HepG2 (cell line): ENCODE results near the gene HYAL1. TPM values are rescaled to one million over a fixed set of nuclear protein-coding genes. Genes with fewer than 3 reads are reported as not detected.
A peak's percentile ranks its signal among the peaks of the same experiment; 100 is the strongest.

Experiments
- BRCA1 ChIP-seq: sonication (generic); formaldehyde crosslinking; IDR thresholded peaks from 2 replicates; pipeline ENCODE4 v1.4.0; 2020; ENCODE audit warnings: missing genetic modification reagents
- ERF ChIP-seq: IDR thresholded peaks from 2 replicates; pipeline ENCODE4 v1.6.1; 2018; ENCODE audit warnings: missing biosample characterization, missing genetic modification reagents
- JUND ChIP-seq: sonication (generic); formaldehyde crosslinking; IDR thresholded peaks from 2 replicates; pipeline ENCODE4 v1.8.0; 2022; ENCODE audit warnings: mild to moderate bottlenecking, missing genetic modification reagents
- KLF13 ChIP-seq: sonication (generic); formaldehyde crosslinking; IDR thresholded peaks from 2 replicates; pipeline ENCODE4 v1.4.0; 2020; ENCODE audit warnings: mild to moderate bottlenecking, missing genetic modification reagents
- POLR2G ChIP-seq: fragments of 200-400 bp; formaldehyde crosslinking; IDR thresholded peaks from 2 replicates; pipeline ENCODE4 v1.6.1; 2018; ENCODE audit warnings: mild to moderate bottlenecking, low read depth, low read length, moderate library complexity
- REXO4 ChIP-seq: sonication (generic); formaldehyde crosslinking; IDR thresholded peaks from 2 replicates; pipeline ENCODE4 v1.8.0; 2022; ENCODE audit warnings: missing genetic modification reagents, mild to moderate bottlenecking, borderline replicate concordance
- RFX3 ChIP-seq: IDR thresholded peaks from 2 replicates; pipeline ENCODE4 v1.6.1; 2016; ENCODE audit warnings: missing biosample characterization, missing genetic modification reagents
- SOX13 ChIP-seq, 3 experiments: fragments of 450-650 bp in 1 of 3; sonication (generic) in 1 of 3; formaldehyde crosslinking in 1 of 3; IDR thresholded peaks in 2 of 3; conservative IDR thresholded peaks in 1 of 3; 2 replicates each; pipeline versions ENCODE4 v1.5.0 to v1.6.1; 2016 to 2020; ENCODE audit warnings: antibody characterized with exemption in 1 of 3, mild to moderate bottlenecking in 1 of 3, missing compliant biosample characterization in 1 of 3, missing genetic modification reagents in 1 of 3, moderate library complexity in 1 of 3
- SP2 ChIP-seq: sonication (generic); formaldehyde crosslinking; IDR thresholded peaks from 2 replicates; pipeline ENCODE4 v1.5.1; 2020; ENCODE audit warnings: mild to moderate bottlenecking, missing genetic modification reagents
- TCF7 ChIP-seq: sonication (generic); IDR thresholded peaks from 2 replicates; pipeline ENCODE4 v1.6.1; 2016; ENCODE audit warnings: antibody characterized with exemption, low read depth
- THAP11 ChIP-seq: IDR thresholded peaks from 2 replicates; pipeline ENCODE4 v1.6.1; 2016; ENCODE audit warnings: missing biosample characterization, missing genetic modification reagents
- ZFP36 ChIP-seq: fragments of 150-350 bp; IDR thresholded peaks from 2 replicates; pipeline ENCODE4 v1.6.1; 2018; ENCODE audit warnings: borderline replicate concordance, low read length, low read depth; ENCODE audit not compliant: partially characterized antibody
- ZNF431 ChIP-seq: sonication (generic); formaldehyde crosslinking; IDR thresholded peaks from 2 replicates; pipeline ENCODE4 v1.9.0; 2022; ENCODE audit warnings: missing genetic modification reagents, low read depth, mild to moderate bottlenecking, borderline replicate concordance
- ZNF468 ChIP-seq: sonication (generic); formaldehyde crosslinking; IDR thresholded peaks from 2 replicates; pipeline ENCODE4 v1.8.0; 2022; ENCODE audit warnings: mild to moderate bottlenecking, moderate library complexity, missing genetic modification reagents
- ZNF552 ChIP-seq: sonication (generic); formaldehyde crosslinking; IDR thresholded peaks from 2 replicates; pipeline ENCODE4 v1.9.0; 2022; ENCODE audit warnings: missing genetic modification reagents, mild to moderate bottlenecking, borderline replicate concordance
- ZNF644 ChIP-seq: IDR thresholded peaks from 2 replicates; pipeline ENCODE4 v1.6.1; 2016; ENCODE audit warnings: low read depth
- ZNF746 ChIP-seq: sonication (generic); formaldehyde crosslinking; IDR thresholded peaks from 2 replicates; pipeline ENCODE4 v1.8.0; 2022; ENCODE audit warnings: mild to moderate bottlenecking, missing genetic modification reagents
- ZNF891 ChIP-seq: sonication (generic); formaldehyde crosslinking; IDR thresholded peaks from 2 replicates; pipeline ENCODE4 v1.5.0; 2020; ENCODE audit warnings: mild to moderate bottlenecking, missing genetic modification reagents
- polyA plus RNA-seq, 8 experiments: library from polyadenylated mRNA; depleted of rRNA in 3 of 8; stranded (reverse) in 7 of 8; unstranded in 1 of 8; fragments of >200 nt; fragmentation: Illumina TruSeq in 4 of 8; extraction: Trizol in 4 of 8; gene quantifications; 2 replicates each; pipeline versions ENCODE4 v1.2.1 to v1.2.3, GENCODE V29; 2011 to 2016; ENCODE audit warnings: low read depth in 4 of 8, missing spikeins in 1 of 8, mixed read lengths in 1 of 8; ENCODE audit not compliant: insufficient read depth in 1 of 8
- total RNA-seq, 5 experiments: library from RNA; depleted of rRNA; stranded (reverse); fragments of >200 nt; fragmentation: Illumina TruSeq; extraction: Trizol; gene quantifications; 2 replicates each; pipeline ENCODE4 v1.2.3, GENCODE V29; 2016; ENCODE audit warnings: low read depth in 1 of 5
- TF ChIP-seq, protein P1 (sequence below): sonication (generic); formaldehyde crosslinking; IDR thresholded peaks from 2 replicates; pipeline ENCODE4 v1.4.0; 2020; ENCODE audit warnings: missing genetic modification reagents
- TF ChIP-seq, protein P2 (sequence below): sonication (generic); formaldehyde crosslinking; IDR thresholded peaks from 2 replicates; pipeline ENCODE4 v1.4.0; 2020; ENCODE audit warnings: missing genetic modification reagents
- TF ChIP-seq, protein P3 (sequence below): sonication (generic); formaldehyde crosslinking; IDR thresholded peaks from 2 replicates; pipeline ENCODE4 v1.5.0; 2020; ENCODE audit warnings: missing genetic modification reagents
- TF ChIP-seq, protein P4 (sequence below): sonication (generic); formaldehyde crosslinking; IDR thresholded peaks from 2 replicates; pipeline ENCODE4 v1.9.0; 2021; ENCODE audit warnings: missing genetic modification reagents, borderline replicate concordance
- TF ChIP-seq, protein P5 (sequence below): sonication (generic); formaldehyde crosslinking; conservative IDR thresholded peaks from 2 replicates; pipeline ENCODE4 v1.4.0; 2020; ENCODE audit warnings: missing genetic modification reagents

The HYAL1 gene
- total and polyA plus RNA-seq, 2 of the 13 experiments (the other 11 are each of a cell fraction or from before 2014, with no cell fraction given) = 76.5 to 193 TPM

DNA sequence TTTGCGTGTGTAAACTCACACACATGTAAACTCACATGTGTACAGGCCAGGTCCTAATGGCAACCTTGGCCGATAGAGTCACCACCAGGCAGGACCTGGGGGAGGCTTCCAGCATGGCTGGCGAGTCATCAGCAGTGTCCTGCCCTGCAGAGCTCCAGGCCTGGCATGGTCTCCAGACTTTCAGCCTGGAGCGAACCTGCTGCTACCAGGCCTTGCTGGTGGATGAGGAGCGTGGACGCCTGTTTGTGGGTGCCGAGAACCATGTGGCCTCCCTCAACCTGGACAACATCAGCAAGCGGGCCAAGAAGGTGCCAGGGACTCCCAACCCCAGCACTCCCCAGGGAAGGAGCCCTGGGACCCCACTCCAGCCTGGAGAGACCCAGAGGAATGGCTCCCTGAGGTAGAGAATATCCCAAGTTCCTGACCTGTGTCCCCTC lies 33.4 kb downstream of the HYAL1 start (continued):
- TF ChIP-seq ZNF468 = no peak
- TF ChIP-seq ZNF431 = no peak
- no peak for TF ChIP-seq SOX13 (IDR thresholded peaks at IDR 0.05)
- TF ChIP-seq SOX13 (CRISPR knock-in tag; conservative IDR thresholded peaks at IDR 0.05 in 1 of 2, IDR thresholded peaks at IDR 0.05 in 1 of 2) = no peak
- no peak for TF ChIP-seq KLF13 (CRISPR knock-in tag)
- TF ChIP-seq ZNF746 (CRISPR knock-in tag) = no peak
- TF ChIP-seq, protein P1, sequence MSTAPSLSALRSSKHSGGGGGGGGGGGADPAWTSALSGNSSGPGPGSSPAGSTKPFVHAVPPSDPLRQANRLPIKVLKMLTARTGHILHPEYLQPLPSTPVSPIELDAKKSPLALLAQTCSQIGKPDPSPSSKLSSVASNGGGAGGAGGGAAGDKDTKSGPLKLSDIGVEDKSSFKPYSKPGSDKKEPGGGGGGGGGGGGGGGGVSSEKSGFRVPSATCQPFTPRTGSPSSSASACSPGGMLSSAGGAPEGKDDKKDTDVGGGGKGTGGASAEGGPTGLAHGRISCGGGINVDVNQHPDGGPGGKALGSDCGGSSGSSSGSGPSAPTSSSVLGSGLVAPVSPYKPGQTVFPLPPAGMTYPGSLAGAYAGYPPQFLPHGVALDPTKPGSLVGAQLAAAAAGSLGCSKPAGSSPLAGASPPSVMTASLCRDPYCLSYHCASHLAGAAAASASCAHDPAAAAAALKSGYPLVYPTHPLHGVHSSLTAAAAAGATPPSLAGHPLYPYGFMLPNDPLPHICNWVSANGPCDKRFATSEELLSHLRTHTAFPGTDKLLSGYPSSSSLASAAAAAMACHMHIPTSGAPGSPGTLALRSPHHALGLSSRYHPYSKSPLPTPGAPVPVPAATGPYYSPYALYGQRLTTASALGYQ (CRISPR knock-in tag) = no peak
- TF ChIP-seq THAP11 (CRISPR knock-in tag) = no peak
- TF ChIP-seq ZNF891 = no peak
- TF ChIP-seq ZNF552 (CRISPR knock-in tag) = no peak
- no peak for TF ChIP-seq RFX3 (CRISPR knock-in tag)
- TF ChIP-seq JUND (CRISPR knock-in tag) = no peak
- TF ChIP-seq, protein P2, sequence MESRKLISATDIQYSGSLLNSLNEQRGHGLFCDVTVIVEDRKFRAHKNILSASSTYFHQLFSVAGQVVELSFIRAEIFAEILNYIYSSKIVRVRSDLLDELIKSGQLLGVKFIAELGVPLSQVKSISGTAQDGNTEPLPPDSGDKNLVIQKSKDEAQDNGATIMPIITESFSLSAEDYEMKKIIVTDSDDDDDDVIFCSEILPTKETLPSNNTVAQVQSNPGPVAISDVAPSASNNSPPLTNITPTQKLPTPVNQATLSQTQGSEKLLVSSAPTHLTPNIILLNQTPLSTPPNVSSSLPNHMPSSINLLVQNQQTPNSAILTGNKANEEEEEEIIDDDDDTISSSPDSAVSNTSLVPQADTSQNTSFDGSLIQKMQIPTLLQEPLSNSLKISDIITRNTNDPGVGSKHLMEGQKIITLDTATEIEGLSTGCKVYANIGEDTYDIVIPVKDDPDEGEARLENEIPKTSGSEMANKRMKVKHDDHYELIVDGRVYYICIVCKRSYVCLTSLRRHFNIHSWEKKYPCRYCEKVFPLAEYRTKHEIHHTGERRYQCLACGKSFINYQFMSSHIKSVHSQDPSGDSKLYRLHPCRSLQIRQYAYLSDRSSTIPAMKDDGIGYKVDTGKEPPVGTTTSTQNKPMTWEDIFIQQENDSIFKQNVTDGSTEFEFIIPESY (CRISPR knock-in tag) = no peak
- TF ChIP-seq, protein P3, sequence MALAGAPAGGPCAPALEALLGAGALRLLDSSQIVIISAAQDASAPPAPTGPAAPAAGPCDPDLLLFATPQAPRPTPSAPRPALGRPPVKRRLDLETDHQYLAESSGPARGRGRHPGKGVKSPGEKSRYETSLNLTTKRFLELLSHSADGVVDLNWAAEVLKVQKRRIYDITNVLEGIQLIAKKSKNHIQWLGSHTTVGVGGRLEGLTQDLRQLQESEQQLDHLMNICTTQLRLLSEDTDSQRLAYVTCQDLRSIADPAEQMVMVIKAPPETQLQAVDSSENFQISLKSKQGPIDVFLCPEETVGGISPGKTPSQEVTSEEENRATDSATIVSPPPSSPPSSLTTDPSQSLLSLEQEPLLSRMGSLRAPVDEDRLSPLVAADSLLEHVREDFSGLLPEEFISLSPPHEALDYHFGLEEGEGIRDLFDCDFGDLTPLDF = no peak
- TF ChIP-seq, protein P4, sequence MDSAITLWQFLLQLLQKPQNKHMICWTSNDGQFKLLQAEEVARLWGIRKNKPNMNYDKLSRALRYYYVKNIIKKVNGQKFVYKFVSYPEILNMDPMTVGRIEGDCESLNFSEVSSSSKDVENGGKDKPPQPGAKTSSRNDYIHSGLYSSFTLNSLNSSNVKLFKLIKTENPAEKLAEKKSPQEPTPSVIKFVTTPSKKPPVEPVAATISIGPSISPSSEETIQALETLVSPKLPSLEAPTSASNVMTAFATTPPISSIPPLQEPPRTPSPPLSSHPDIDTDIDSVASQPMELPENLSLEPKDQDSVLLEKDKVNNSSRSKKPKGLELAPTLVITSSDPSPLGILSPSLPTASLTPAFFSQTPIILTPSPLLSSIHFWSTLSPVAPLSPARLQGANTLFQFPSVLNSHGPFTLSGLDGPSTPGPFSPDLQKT = no peak
- no peak for TF ChIP-seq TCF7
- no peak for TF ChIP-seq REXO4
- no peak for TF ChIP-seq ZNF644 (CRISPR knock-in tag)
- TF ChIP-seq, protein P5, sequence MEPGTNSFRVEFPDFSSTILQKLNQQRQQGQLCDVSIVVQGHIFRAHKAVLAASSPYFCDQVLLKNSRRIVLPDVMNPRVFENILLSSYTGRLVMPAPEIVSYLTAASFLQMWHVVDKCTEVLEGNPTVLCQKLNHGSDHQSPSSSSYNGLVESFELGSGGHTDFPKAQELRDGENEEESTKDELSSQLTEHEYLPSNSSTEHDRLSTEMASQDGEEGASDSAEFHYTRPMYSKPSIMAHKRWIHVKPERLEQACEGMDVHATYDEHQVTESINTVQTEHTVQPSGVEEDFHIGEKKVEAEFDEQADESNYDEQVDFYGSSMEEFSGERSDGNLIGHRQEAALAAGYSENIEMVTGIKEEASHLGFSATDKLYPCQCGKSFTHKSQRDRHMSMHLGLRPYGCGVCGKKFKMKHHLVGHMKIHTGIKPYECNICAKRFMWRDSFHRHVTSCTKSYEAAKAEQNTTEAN (CRISPR knock-in tag) = no peak
- TF ChIP-seq POLR2G = 0 out of 2 replicates have a peak, but pooled peaks have one; percentile 33
- no peak for TF ChIP-seq ZFP36
- no peak for TF ChIP-seq SP2
- TF ChIP-seq BRCA1 = no peak
- TF ChIP-seq ERF (CRISPR knock-in tag) = 0 out of 2 replicates have a peak, but pooled peaks have one; percentile 3
